Prostate gland (tissue), 2 donors: ENCODE measurements around the gene PDZK1.
"Not testable (repeated sequence)": the region's sequence is repeated elsewhere in the genome, so short reads cannot be mapped to it uniquely, and the experiment has no call there.

Experiments used
- CTCF ChIP-seq, 4 experiments: fragments of 200-600 bp in 2 of 4; fragments of 450-650 bp in 2 of 4; sonication (generic) in 2 of 4; IDR thresholded peaks; 1 replicate in 3 of 4; 2 replicates in 1 of 4; pipeline ENCODE4 v1.5.1; 2016 to 2019; ENCODE audit warnings: antibody characterized with exemption in 4 of 4, mild to moderate bottlenecking in 2 of 4, moderate library complexity in 2 of 4
- POLR2A ChIP-seq: fragments of 450-650 bp; IDR thresholded peaks from one replicate; pipeline ENCODE4 v1.6.1; 2016; ENCODE audit warnings: antibody characterized with exemption, mild to moderate bottlenecking
- POLR2AphosphoS5 ChIP-seq: sonication (generic); formaldehyde crosslinking; IDR thresholded peaks from one replicate; pipeline ENCODE4 v1.6.1; 2017; ENCODE audit warnings: antibody characterized with exemption

- TF ChIP-seq CTCF (IDR thresholded peaks at IDR 0.05); POLR2AphosphoS5; POLR2A: not testable (repeated sequence)
Observed at GRCh38 chr1:145643990-145644389, 63.2 kb downstream of the PDZK1 start.
